B cell (primary cell): ENCODE measurements around the gene SEC23B.
"Not testable (repeated sequence)": the region's sequence is repeated elsewhere in the genome, so short reads cannot be mapped to it uniquely, and the experiment has no call there.

ENCODE experiments used
- CTCF ChIP-seq: fragments of 200-600 bp; IDR thresholded peaks from one replicate; pipeline ENCODE4 v1.8.0; 2022; ENCODE audit warnings: antibody characterized with exemption, mild to moderate bottlenecking
- EZH2 ChIP-seq: IDR thresholded peaks from 2 replicates; pipeline ENCODE4 v1.6.1; 2012; ENCODE audit warnings: borderline replicate concordance, low read depth, mild to moderate bottlenecking, moderate library complexity, low read length; ENCODE audit not compliant: insufficient read depth, poor library complexity, severe bottlenecking

- TF ChIP-seq CTCF, EZH2: not testable (repeated sequence)
These were observed 19.0 kb downstream of the SEC23B start for GRCh38 chr20:18526761-18527160.
